Activated CD4-positive, alpha-beta T cell treated with anti-CD3 and anti-CD28 coated beads, Interleukin-2, amount 10 ng/mL, durations not matched to agents 7 days and 5 days (primary cell): ENCODE measurements around the gene AHCYL2. TPM values are rescaled to one million over a fixed set of nuclear protein-coding genes. Genes with fewer than 3 reads are reported as not detected.
"Not testable (repeated sequence)": the region's sequence is repeated elsewhere in the genome, so short reads cannot be mapped to it uniquely, and the experiment has no call there.

Experiments
- CTCF ChIA-PET: fragments of 350-600 bp; sonication (Branson Sonifier 250); formaldehyde crosslinking; loops from one replicate; lab custom pipeline; 2021; ENCODE audit warnings: antibody characterized with exemption; lab: Charles Lee
- POLR2A ChIA-PET: fragments of 350-600 bp; sonication (Branson Sonifier 250); formaldehyde crosslinking; loops from one replicate; lab custom pipeline; 2021; ENCODE audit warnings: antibody characterized with exemption; lab: Charles Lee
- DNase-seq: peaks from one replicate; pipeline ENCODE4 v3.0.0-alpha.2; 2020
- H3K27ac Mint-ChIP-seq: one replicate; pipeline ENCODE4 v1.8.0; 2021; ENCODE audit warnings: mild to moderate bottlenecking, moderate library complexity, mixed read lengths
- H3K27me3 Mint-ChIP-seq: one replicate; pipeline ENCODE4 v1.8.0; 2021; ENCODE audit warnings: mixed read lengths
- H3K36me3 Mint-ChIP-seq: one replicate; pipeline ENCODE4 v1.8.0; 2021; ENCODE audit warnings: low read depth, mixed read lengths
- H3K4me1 Mint-ChIP-seq: one replicate; pipeline ENCODE4 v1.8.0; 2021; ENCODE audit warnings: mixed read lengths
- H3K4me3 Mint-ChIP-seq: one replicate; pipeline ENCODE4 v1.8.0; 2021; ENCODE audit warnings: mild to moderate bottlenecking, moderate library complexity, mixed read lengths
- H3K9me3 Mint-ChIP-seq: one replicate; pipeline ENCODE4 v1.8.0; 2021; ENCODE audit warnings: mixed read lengths
- total RNA-seq, 2 experiments: library from RNA; stranded (reverse); gene quantifications; one replicate each; pipeline ENCODE4 v1.2.3, GENCODE V29; 2021

Gene AHCYL2
- total RNA-seq, 2 experiments from 2014 or later: 9.7 to 11.4 TPM

DNA sequence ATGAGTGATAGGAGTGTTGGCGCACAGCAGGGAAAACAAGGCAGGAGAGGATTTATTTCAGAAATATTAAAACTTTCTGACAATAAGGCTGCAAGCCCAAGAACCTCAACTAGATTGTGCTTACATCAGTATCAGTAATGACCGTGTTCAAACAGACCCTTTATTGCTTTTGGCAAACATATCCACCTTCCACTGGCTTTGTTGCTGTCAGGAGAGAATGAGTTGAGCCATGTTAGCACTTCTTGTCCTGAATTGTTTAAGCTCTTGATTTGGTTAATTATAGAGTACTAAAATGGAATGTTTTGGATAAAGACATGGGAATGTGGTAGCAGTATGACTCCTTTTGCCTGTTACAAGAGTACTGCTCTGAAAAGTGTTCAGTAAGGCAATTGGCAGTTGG, 3.8 kb downstream of the AHCYL2 start:
- H3K4me3 Mint-ChIP-seq: no peak overlapping the region
- DNase-seq: no peak
- CTCF ChIA-PET: interaction anchor here (0.5 to 2.2 kb wide), 3 partner anchors 10 to 659 kb away, joined by 3 to 7 read pairs (median 3); no protein-coding TSS in a partner anchor
- peaks cover 2% of the 10 kb centered on the region for H3K27me3 Mint-ChIP-seq
- H3K9me3 Mint-ChIP-seq: no peaks in the 10 kb centered on the region
- POLR2A ChIA-PET: no interaction called here
- H3K4me1 Mint-ChIP-seq: peaks cover 26% of the 10 kb centered on the region
- H3K27ac Mint-ChIP-seq: no peak overlapping the region
- H3K36me3 Mint-ChIP-seq: peaks cover 1% of the 10 kb centered on the region

GRCh38 chr7:129231666-129232065, 6.8 kb downstream of the AHCYL2 start:
- Mint-ChIP-seq H3K27me3 (no peaks in the 10 kb centered on the region), H3K36me3 (peaks cover 1% of the 10 kb centered on the region), H3K27ac (no peak overlapping the region), H3K4me3 (no peak overlapping the region), H3K9me3 (no peaks in the 10 kb centered on the region), H3K4me1 (peaks cover 8% of the 10 kb centered on the region)
- CTCF ChIA-PET: interaction anchor here (1.0 kb wide), 1 partner anchor 13 kb away, joined by 3 read pairs; no protein-coding TSS in a partner anchor
- DNase-seq: no peak
- POLR2A ChIA-PET: interaction anchor here (0.6 kb wide), 1 partner anchor 31 kb away, joined by 4 read pairs; no protein-coding TSS in a partner anchor

DNA sequence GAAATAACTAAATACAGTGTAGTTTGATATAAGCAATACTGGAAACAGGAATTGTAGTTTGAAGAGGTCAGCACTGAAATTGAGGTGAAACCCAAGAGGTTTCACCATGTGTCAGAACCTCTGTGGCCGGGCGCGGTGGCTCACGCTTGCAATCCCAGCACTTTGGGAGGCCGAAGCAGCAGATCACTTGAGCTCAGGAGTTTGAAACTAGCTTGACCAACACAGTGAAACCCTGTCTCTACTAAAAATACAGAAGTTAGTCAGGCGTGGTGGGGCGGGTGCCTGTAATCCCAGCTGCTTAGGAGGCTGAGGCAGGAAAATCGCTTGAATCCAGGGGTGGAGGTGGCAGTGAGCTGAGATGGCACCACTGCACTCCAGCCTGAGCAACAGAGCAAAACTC, 13.7 kb downstream of the AHCYL2 start:
- no peak overlapping the region for H3K4me3 Mint-ChIP-seq
- DNase-seq: no peak
- H3K4me1 Mint-ChIP-seq: no peaks in the 10 kb centered on the region
- no peaks in the 10 kb centered on the region for H3K36me3 Mint-ChIP-seq
- no peak overlapping the region for H3K27ac Mint-ChIP-seq
- H3K9me3 Mint-ChIP-seq: no peaks in the 10 kb centered on the region
- no peaks in the 10 kb centered on the region for H3K27me3 Mint-ChIP-seq
- ChIA-PET CTCF (interaction anchor here (0.9 to 1.6 kb wide), 4 partner anchors 8 to 60 kb away, joined by 3 read pairs; partner anchors contain the start of gene AHCYL2), POLR2A (no interaction called here)

GRCh38 chr7:129240119-129240820, 15.4 kb downstream of the AHCYL2 start:
- no peak overlapping the region for H3K4me3 Mint-ChIP-seq
- no peaks in the 10 kb centered on the region for H3K9me3 Mint-ChIP-seq
- ChIA-PET CTCF (interaction anchor here (1.6 kb wide), 1 partner anchor 30 kb away, joined by 3 read pairs; no protein-coding TSS in a partner anchor), POLR2A (no interaction called here)
- no peaks in the 10 kb centered on the region for H3K4me1 Mint-ChIP-seq
- DNase-seq: no peak
- peaks cover 2% of the 10 kb centered on the region for H3K36me3 Mint-ChIP-seq
- H3K27ac Mint-ChIP-seq: no peak overlapping the region
- no peaks in the 10 kb centered on the region for H3K27me3 Mint-ChIP-seq

DNA sequence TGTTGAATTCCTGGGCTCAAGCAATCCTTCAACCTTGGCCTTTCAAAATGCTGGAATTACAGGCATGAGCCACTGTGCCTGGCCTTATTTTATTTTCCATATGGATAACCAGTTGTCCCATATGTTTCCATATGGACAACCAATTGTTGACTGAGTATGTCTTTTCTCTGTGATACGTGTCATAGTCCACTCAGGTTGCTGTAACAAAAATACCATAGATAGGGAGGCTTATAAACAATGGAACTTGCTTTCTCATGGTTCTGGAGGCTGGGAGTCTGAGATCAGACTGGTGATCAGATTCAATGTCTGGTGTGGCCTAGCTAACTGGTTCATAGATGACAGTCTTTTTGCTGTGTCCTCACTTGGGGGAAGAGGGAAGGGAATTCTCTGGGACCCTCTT, 19.4 kb downstream of the AHCYL2 start:
- Mint-ChIP-seq H3K4me1 (no peaks in the 10 kb centered on the region), H3K4me3 (no peak overlapping the region), H3K36me3 (peaks cover 2% of the 10 kb centered on the region), H3K9me3 (no peaks in the 10 kb centered on the region), H3K27me3 (no peaks in the 10 kb centered on the region), H3K27ac (no peak overlapping the region)
- DNase-seq: no peak
- ChIA-PET CTCF (interaction anchor here (1.1 kb wide), 1 partner anchor 15 kb away, joined by 3 read pairs; no protein-coding TSS in a partner anchor), POLR2A (no interaction called here)

GRCh38 chr7:129245533-129245932, 20.7 kb downstream of the AHCYL2 start:
- no peak for DNase-seq
- Mint-ChIP-seq H3K36me3 (peaks cover 4% of the 10 kb centered on the region), H3K4me3 (no peak overlapping the region), H3K27me3 (no peaks in the 10 kb centered on the region), H3K9me3 (no peaks in the 10 kb centered on the region), H3K27ac (no peak overlapping the region), H3K4me1 (no peaks in the 10 kb centered on the region)
- ChIA-PET POLR2A (no interaction called here), CTCF (no interaction called here)

DNA sequence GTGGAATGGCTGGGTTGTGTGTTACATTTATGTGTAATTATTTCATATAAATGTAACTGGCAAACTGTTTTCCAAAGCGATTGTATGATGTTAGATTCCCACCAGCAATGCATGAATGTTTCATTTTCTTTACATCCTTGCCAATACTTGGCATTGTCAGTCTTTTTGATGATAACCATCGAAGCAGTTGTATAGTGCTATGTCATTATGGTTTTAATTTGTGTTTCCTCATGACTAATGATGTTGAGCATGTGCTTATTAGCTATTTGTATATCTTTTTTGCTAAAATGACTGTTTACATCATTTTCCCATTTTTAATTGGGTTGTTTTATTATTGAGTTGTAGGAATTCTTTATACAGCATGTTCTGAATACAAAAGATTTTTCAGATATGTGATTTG, 22.3 kb downstream of the AHCYL2 start:
- ChIA-PET POLR2A (no interaction called here), CTCF (interaction anchor here (0.6 to 1.6 kb wide), 3 partner anchors 9 to 35 kb away, joined by 3 to 4 read pairs (median 3); no protein-coding TSS in a partner anchor)
- peaks cover 4% of the 10 kb centered on the region for H3K36me3 Mint-ChIP-seq
- DNase-seq: no peak
- H3K4me1 Mint-ChIP-seq: no peaks in the 10 kb centered on the region
- H3K9me3 Mint-ChIP-seq: no peaks in the 10 kb centered on the region
- no peak overlapping the region for H3K4me3 Mint-ChIP-seq
- no peak overlapping the region for H3K27ac Mint-ChIP-seq
- H3K27me3 Mint-ChIP-seq: no peaks in the 10 kb centered on the region

GRCh38 chr7:129252128-129252527, 27.3 kb downstream of the AHCYL2 start:
- peaks cover 1% of the 10 kb centered on the region for H3K36me3 Mint-ChIP-seq
- ChIA-PET CTCF (no interaction called here), POLR2A (no interaction called here)

DNA sequence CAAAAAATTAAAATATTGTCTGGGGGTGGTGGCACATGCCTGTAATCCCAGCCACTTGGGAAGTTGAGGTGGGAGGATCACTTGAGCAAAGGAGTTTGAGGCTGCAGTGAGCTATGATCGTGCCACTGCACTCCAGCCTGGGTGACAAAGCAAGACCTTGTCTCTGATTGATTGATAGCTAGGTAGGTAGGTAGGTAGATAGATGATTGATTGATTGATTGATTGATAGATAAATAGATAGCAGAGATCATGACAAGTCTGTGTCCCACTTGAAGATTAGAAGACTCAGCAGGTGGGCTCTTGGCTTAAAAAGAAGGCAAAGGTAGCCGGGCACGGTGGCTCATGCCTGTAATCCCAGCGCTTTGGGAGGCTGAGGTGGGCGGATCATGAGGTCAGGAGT, 27.8 kb downstream of the AHCYL2 start:
- H3K4me1 Mint-ChIP-seq, H3K4me3 Mint-ChIP-seq, H3K27me3 Mint-ChIP-seq, POLR2A ChIA-PET, H3K36me3 Mint-ChIP-seq, H3K9me3 Mint-ChIP-seq, H3K27ac Mint-ChIP-seq, CTCF ChIA-PET, DNase-seq: not testable (repeated sequence)

More at GRCh38 chr7:129252128-129252527, 27.3 kb downstream of the AHCYL2 start:
- no peak overlapping the region for H3K27ac Mint-ChIP-seq
- no peaks in the 10 kb centered on the region for H3K9me3 Mint-ChIP-seq
- H3K4me3 Mint-ChIP-seq: no peak overlapping the region
- DNase-seq: no peak
- H3K27me3 Mint-ChIP-seq: no peaks in the 10 kb centered on the region
- H3K4me1 Mint-ChIP-seq: no peaks in the 10 kb centered on the region

DNA sequence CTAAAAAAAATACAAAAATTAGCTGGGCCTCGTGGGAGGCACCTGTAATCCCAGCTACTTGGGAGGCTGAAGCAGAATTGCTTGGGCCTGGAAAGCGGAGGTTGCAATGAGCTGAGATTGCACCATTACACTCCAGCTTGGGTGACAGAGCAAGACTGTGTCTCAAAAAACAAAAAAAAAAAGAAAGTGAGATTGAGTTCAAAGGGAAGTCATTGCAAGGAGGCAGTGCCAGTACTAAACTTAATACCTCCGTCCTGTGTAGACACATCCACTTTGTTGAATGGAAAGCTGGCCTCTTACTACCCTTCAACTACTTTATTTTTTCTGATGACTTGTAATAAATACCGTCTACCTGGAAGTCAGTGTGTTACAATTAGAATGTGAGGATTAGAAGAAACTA, 31.0 kb downstream of the AHCYL2 start:
- CTCF ChIA-PET: no interaction called here
- POLR2A ChIA-PET: no interaction called here
- Mint-ChIP-seq H3K36me3 (no peaks in the 10 kb centered on the region), H3K4me3 (no peak overlapping the region), H3K4me1 (peaks cover 16% of the 10 kb centered on the region), H3K27me3 (no peaks in the 10 kb centered on the region), H3K27ac (no peak overlapping the region), H3K9me3 (no peaks in the 10 kb centered on the region)
- DNase-seq: no peak

GRCh38 chr7:129256221-129256620, 31.4 kb downstream of the AHCYL2 start:
- POLR2A ChIA-PET: no interaction called here
- peaks cover 16% of the 10 kb centered on the region for H3K4me1 Mint-ChIP-seq
- no peak overlapping the region for H3K4me3 Mint-ChIP-seq
- H3K36me3 Mint-ChIP-seq: no peaks in the 10 kb centered on the region
- CTCF ChIA-PET: no interaction called here
- H3K9me3 Mint-ChIP-seq: no peaks in the 10 kb centered on the region
- no peaks in the 10 kb centered on the region for H3K27me3 Mint-ChIP-seq
- no peak for DNase-seq
- no peak overlapping the region for H3K27ac Mint-ChIP-seq

- POLR2A ChIA-PET: no interaction called here
- no peak for DNase-seq
- H3K9me3 Mint-ChIP-seq: no peaks in the 10 kb centered on the region
- H3K27ac Mint-ChIP-seq: no peak overlapping the region
- no peaks in the 10 kb centered on the region for H3K27me3 Mint-ChIP-seq
- CTCF ChIA-PET: no interaction called here
- peaks cover 16% of the 10 kb centered on the region for H3K4me1 Mint-ChIP-seq
- no peaks in the 10 kb centered on the region for H3K36me3 Mint-ChIP-seq
- no peak overlapping the region for H3K4me3 Mint-ChIP-seq
These were observed 32.3 kb downstream of the AHCYL2 start for GRCh38 chr7:129257168-129257567.

DNA sequence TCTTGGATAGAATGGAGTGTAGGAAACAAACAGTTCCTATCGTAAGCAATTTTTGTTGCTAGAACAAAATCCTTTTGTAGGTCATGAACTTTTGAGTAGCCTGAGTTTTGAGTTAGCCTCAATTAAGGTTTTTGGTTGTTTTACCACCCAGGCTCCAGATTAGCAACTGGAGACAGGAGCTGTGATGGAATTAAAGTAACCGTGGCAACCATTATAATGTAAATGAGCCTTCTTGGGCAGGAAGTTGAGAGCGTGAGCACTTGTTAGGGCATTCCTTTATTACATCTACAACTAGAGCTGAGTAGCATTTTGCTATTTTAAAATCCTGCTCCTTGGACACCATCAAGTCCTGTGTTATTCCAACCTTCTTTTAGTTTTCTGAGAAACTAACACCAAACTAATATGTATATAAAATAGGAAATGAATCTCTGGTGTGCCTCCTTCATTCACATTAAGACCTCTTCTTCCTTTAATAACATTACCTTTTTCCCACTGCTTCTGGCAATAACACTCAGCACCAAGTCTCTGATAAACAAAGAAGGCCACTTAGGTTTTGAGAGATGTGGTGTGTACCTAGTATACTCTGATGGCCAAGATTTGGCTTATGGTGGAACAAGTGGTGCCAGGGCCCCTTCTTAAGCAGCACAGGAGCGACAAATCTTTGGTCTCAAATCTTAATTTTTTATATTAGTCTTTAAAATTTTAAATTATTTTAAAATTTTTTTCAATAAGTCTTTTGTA, 34.0 kb downstream of the AHCYL2 start:
- ChIA-PET POLR2A (no interaction called here), CTCF (interaction anchor here (1.0 to 2.4 kb wide), 3 partner anchors 13 to 40 kb away, joined by 3 to 9 read pairs (median 9); no protein-coding TSS in a partner anchor)
- H3K4me1 Mint-ChIP-seq: peaks cover 16% of the 10 kb centered on the region
- H3K27me3 Mint-ChIP-seq: no peaks in the 10 kb centered on the region
- no peaks in the 10 kb centered on the region for H3K9me3 Mint-ChIP-seq
- DNase-seq: peak; percentile 7
- H3K4me3 Mint-ChIP-seq: no peak overlapping the region
- no peak overlapping the region for H3K27ac Mint-ChIP-seq
- no peaks in the 10 kb centered on the region for H3K36me3 Mint-ChIP-seq
